Measurements from ENCODE around the gene HCFC1R1. TPM values are rescaled to one million over a fixed set of nuclear protein-coding genes. Genes with fewer than 3 reads are reported as not detected.

Gene HCFC1R1
- 3.8 and 6.0 TPM in 2 replicates for total RNA-seq

GRCh38 chr16:3023669-3024478 lies at the start of gene HCFC1R1, which contains the start of gene THOC6:
Gene HCFC1R1, minus strand, starts transcription at chr16:3023942. Its CDS starts 1 bp downstream, at chr16:3023941.
Gene THOC6, plus strand, starts transcription at chr16:3024035. Its CDS starts 292 bp downstream, at chr16:3024327.

DNA sequence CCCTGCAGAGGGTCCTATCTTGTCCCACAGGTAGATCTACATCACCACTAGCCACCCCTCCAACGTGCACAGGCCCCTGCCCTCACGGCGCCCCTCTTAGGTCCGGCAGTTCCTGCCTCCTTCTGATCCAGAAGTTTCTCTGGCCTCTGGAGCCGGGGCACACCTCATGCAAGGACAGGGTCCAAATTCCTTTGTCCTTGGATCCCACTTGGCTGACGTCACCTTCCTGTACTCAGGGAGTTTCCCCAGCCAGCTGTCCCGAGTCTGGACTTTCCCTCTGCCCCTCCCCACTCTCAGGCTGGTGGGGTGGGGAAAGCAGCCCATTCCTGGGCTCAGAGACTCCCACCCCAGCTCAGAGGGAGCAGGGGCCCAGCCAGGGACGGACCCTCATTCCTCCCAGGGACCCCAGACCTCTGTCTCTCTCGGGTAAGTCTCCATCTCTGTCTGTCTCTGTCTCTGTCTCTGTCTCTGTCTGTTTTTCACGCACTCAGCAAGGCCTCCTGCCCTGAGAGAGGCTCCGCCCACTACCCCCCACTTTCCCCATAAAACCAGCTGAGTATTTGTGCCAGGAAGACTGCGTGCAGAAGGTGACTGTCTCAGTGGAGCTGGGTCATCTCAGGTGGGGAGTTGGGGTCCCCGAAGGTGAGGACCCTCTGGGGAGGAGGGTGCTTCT lies 41.5 kb upstream of the HCFC1R1 start, which contains the start of gene IL32:
TSS of gene IL32 (plus strand) at position 572 of the 673 bp plus-strand sequence. CDS start 172 bp downstream, outside the sequence.

GRCh38 chr16:3045758-3046640 lies 22.3 kb upstream of the HCFC1R1 start, which contains the start of gene MMP25:
Gene MMP25, plus strand, starts transcription at chr16:3046561. Its CDS starts 357 bp downstream, at chr16:3046918.

DNA sequence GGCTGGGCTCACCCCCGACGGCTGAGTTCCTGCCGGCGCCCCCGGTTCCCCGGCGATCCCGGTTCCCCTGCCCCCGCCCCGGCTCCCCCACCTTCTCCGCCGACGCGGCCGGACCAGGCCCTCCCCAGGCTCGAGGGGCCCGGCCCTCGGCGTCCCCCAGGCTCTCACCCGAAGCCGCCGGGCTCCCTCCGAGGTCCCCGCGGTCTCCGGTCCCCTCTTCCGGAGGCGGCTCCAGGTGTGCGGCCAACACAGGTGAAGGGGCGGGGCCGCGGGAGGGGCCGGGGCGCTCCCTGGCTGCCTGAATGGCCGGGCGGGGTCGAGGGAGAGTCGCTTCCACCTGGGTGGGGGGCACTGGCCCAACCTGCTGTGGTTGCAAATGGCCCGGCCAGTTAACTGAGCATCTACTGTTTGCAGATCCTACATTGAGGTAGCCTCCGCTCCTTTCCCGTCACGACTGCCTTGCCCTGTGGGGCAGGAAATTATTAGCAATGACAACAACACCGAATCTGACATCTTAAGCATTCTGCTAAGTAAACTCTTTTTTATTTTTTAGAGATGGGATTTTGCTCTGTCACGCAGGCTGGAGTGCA lies 13.1 kb upstream of the HCFC1R1 start, which contains the start of gene BICDL2:
TSS of gene BICDL2 (minus strand) at position 219 of the 590 bp plus-strand sequence. CDS start 1,448 bp downstream, outside the sequence.

GRCh38 chr16:3020247-3020603 lies 3.5 kb downstream of the HCFC1R1 start, which contains the start of gene TNFRSF12A:
Gene TNFRSF12A, plus strand, starts transcription at chr16:3020368. Its CDS starts 30 bp downstream, at chr16:3020398.

GRCh38 chr16:3017794-3018506 lies 5.8 kb downstream of the HCFC1R1 start, which contains the start of gene CLDN6:
Gene CLDN6, minus strand, starts transcription at chr16:3018183. Its CDS starts 2,162 bp downstream, at chr16:3016021.

DNA sequence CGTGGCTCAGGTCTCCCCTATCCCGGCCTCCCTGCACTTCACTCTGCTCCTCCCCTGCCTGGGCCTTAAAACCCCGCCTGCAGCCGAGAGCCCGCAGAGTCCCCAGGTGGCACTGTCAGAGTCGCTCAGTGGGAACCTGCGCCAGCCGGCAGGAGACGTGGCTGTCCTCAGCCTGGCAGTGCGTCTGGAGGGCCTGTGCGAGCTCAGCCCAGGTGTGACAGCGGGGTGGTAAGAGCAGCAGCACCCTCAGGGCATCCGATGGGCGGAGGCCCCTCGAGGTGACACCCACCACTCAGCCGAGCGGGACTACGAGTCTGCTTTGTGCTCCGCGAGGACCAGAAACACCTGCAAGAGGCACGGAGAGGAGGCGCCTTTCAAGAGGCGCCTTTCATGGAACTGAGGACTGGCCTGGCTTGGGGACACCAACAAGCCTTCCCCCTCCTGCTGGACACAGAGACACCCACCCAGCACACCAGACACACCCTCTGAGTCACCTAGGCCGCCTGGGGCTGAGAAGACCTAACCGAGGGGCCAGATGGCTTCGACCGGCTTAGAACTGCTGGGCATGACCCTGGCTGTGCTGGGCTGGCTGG lies 10.8 kb downstream of the HCFC1R1 start, which contains the start of gene CLDN9:
TSS of gene CLDN9 (plus strand) at position 96 of the 593 bp plus-strand sequence. CDS start at position 536, 440 bp downstream.

DNA sequence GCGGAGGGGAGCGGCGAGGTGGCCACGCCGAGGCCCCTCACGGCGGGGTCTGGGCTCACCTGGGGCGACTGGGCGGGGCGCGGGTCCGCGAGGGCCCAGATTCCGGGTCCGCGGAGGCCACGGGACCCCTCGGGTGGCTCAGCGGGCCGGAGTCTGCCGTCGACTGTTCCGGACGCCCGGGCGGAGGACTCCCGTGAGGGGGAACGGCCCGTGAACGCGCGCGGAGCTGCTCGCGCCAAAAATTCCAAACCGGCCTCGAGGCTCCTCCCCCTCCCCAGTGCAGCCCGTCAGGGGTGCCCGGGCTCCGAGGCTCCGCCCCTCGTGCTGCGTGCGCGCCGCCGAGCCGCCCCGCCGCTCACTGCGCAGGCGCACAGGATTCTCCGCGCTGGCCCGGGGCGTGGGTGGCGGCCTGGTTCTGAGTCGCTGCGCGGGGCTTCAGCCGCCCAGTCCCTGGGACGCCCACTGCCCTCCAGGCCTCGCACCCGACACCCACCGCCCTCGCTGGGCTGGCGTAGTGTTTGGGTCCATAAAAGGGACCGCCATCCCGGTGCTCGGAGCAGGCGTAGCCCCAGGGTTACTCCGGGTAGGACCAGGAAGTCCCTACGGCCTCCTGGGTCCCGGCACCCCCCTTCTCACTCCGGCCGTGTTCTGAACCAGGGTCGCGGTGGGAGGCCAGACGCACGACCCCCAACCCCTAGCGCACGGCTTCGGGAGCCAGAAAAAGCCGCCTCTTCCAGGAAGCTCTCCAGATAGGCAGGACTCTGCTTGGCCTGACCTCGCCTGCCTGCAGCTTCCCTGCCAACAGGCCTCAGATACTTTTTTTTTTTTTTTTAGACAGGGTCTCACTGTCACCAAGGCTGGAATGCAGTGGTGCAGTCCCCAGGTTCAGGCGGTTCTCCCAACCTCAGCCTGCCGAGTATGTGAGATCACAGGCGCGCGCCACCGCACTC lies 43.2 kb downstream of the HCFC1R1 start, which contains the start of gene PKMYT1:
TSS of gene PKMYT1 (minus strand) at position 220 of the 950 bp plus-strand sequence. CDS start 789 bp downstream, outside the sequence.

Other genes starting within 250 kb of the HCFC1R1 start
- gene ELOB, start 246.7 kb downstream of the HCFC1R1 start, total RNA-seq, result 227 and 361 TPM in 2 replicates
- not detected in 2 replicates for gene PRSS33, start 236.4 kb downstream of the HCFC1R1 start, total RNA-seq
- not detected in 2 replicates for gene PRSS41, start 225.5 kb downstream of the HCFC1R1 start, total RNA-seq
- gene PRSS21, start 206.7 kb downstream of the HCFC1R1 start, total RNA-seq, result 0.32 and 1.7 TPM in 2 replicates
- 0.44 and 0.65 TPM in 2 replicates for gene ZG16B, start 193.6 kb downstream of the HCFC1R1 start, total RNA-seq
- gene PRSS22, start 165.8 kb downstream of the HCFC1R1 start, total RNA-seq, result not detected in 2 replicates
- 32.2 and 59.3 TPM in 2 replicates for gene FLYWCH2, start 140.7 kb downstream of the HCFC1R1 start, total RNA-seq
- 31.2 and 36.3 TPM in 2 replicates for gene FLYWCH1, start 112.0 kb downstream of the HCFC1R1 start, total RNA-seq
- gene KREMEN2, start 59.7 kb downstream of the HCFC1R1 start, total RNA-seq, result not detected in 2 replicates
- 11.3 and 13.3 TPM in 2 replicates for gene PAQR4, start 54.6 kb downstream of the HCFC1R1 start, total RNA-seq
- gene PKMYT1, start 43.5 kb downstream of the HCFC1R1 start, total RNA-seq, result 5.0 and 6.6 TPM in 2 replicates
- not detected in 2 replicates for gene CLDN9, start 11.0 kb downstream of the HCFC1R1 start, total RNA-seq
- 0.25 TPM in 1 of 2 replicates, not detected in the other for gene CLDN6, start 5.8 kb downstream of the HCFC1R1 start, total RNA-seq
- 61.0 and 186 TPM in 2 replicates for gene TNFRSF12A, start 3.6 kb downstream of the HCFC1R1 start, total RNA-seq
- gene THOC6, start 93 bp upstream of the HCFC1R1 start, total RNA-seq, result 18.6 and 24.1 TPM in 2 replicates
- gene BICDL2, start 13.0 kb upstream of the HCFC1R1 start, total RNA-seq, result not detected in 2 replicates
- under 0.01 and 0.06 TPM in 2 replicates for gene MMP25, start 22.6 kb upstream of the HCFC1R1 start, total RNA-seq
- 105 and 319 TPM in 2 replicates for gene IL32, start 41.7 kb upstream of the HCFC1R1 start, total RNA-seq
- gene ZSCAN10, start 75.4 kb upstream of the HCFC1R1 start, total RNA-seq, result not detected in 2 replicates
- gene ZNF205, start 88.6 kb upstream of the HCFC1R1 start, total RNA-seq, result 15.6 and 27.2 TPM in 2 replicates
- 4.2 and 7.5 TPM in 2 replicates for gene ZNF213, start 111.1 kb upstream of the HCFC1R1 start, total RNA-seq
- not detected in 2 replicates for gene OR1F1, start 164.3 kb upstream of the HCFC1R1 start, total RNA-seq
- 8.4 and 11.0 TPM in 2 replicates for gene ZNF200, start 211.2 kb upstream of the HCFC1R1 start, total RNA-seq
- 0.13 TPM in 1 of 2 replicates, not detected in the other for gene MEFV, start 232.7 kb upstream of the HCFC1R1 start, total RNA-seq